HepG2 (cell line): ENCODE measurements around the gene ALKBH5. TPM values are rescaled to one million over a fixed set of nuclear protein-coding genes. Genes with fewer than 3 reads are reported as not detected.

ENCODE experiments used
- ARHGAP35 ChIP-seq: sonication (generic); formaldehyde crosslinking; IDR thresholded peaks from 2 replicates; pipeline ENCODE4 v1.9.0; 2022; ENCODE audit warnings: mild to moderate bottlenecking, inconsistent platforms, moderate library complexity, missing genetic modification reagents, borderline replicate concordance
- CBX2 ChIP-seq, 2 experiments: fragments of 200-600 bp in 1 of 2; sonication (generic); formaldehyde crosslinking in 1 of 2; IDR thresholded peaks; 2 replicates each; pipeline versions ENCODE4 v1.7.0 to v1.8.1; 2018 to 2022; ENCODE audit warnings: low read depth in 2 of 2, low read length in 1 of 2, mild to moderate bottlenecking in 1 of 2, missing genetic modification reagents in 1 of 2
- HES4 ChIP-seq: sonication (generic); formaldehyde crosslinking; IDR thresholded peaks from 2 replicates; pipeline ENCODE4 v1.9.0; 2021; ENCODE audit warnings: mild to moderate bottlenecking, missing genetic modification reagents, borderline replicate concordance
- NFIC ChIP-seq: IDR thresholded peaks from 2 replicates; pipeline ENCODE4 v1.6.1; 2012; ENCODE audit warnings: mild to moderate bottlenecking, low read length, inconsistent platforms
- TBL1XR1 ChIP-seq: fragments of 150-350 bp; IDR thresholded peaks from 2 replicates; pipeline ENCODE4 v1.6.1; 2014; ENCODE audit warnings: borderline replicate concordance, low read length; ENCODE audit not compliant: partially characterized antibody
- THYN1 ChIP-seq: sonication (generic); formaldehyde crosslinking; IDR thresholded peaks from 2 replicates; pipeline ENCODE4 v1.8.1; 2023; ENCODE audit warnings: low read depth, mild to moderate bottlenecking, moderate library complexity, missing genetic modification reagents, borderline replicate concordance
- XRCC5 ChIP-seq: fragments of 200-400 bp; formaldehyde crosslinking; optimal IDR thresholded peaks from 2 replicates; pipeline ENCODE3; 2017; ENCODE audit warnings: mild to moderate bottlenecking, low read length
- ZBTB20 ChIP-seq: sonication (generic); formaldehyde crosslinking; IDR thresholded peaks from 2 replicates; pipeline ENCODE4 v1.8.1; 2023; ENCODE audit warnings: missing genetic modification reagents, low read depth, mild to moderate bottlenecking, borderline replicate concordance
- ZNF30 ChIP-seq: sonication (generic); formaldehyde crosslinking; IDR thresholded peaks from 2 replicates; pipeline ENCODE4 v1.5.0; 2020; ENCODE audit warnings: mild to moderate bottlenecking, missing genetic modification reagents
- ZNF580 ChIP-seq: IDR thresholded peaks from 2 replicates; pipeline ENCODE4 v1.6.1; 2016; ENCODE audit warnings: low read depth, borderline replicate concordance
- ZXDC ChIP-seq: sonication (generic); formaldehyde crosslinking; IDR thresholded peaks from 2 replicates; pipeline ENCODE4 v1.5.0; 2020; ENCODE audit warnings: mild to moderate bottlenecking, missing genetic modification reagents
- polyA plus RNA-seq, 8 experiments: library from polyadenylated mRNA; depleted of rRNA in 3 of 8; stranded (reverse) in 7 of 8; unstranded in 1 of 8; fragments of >200 nt; fragmentation: Illumina TruSeq in 4 of 8; extraction: Trizol in 4 of 8; gene quantifications; 2 replicates each; pipeline versions ENCODE4 v1.2.1 to v1.2.3, GENCODE V29; 2011 to 2016; ENCODE audit warnings: low read depth in 4 of 8, missing spikeins in 1 of 8, mixed read lengths in 1 of 8; ENCODE audit not compliant: insufficient read depth in 1 of 8
- total RNA-seq, 5 experiments: library from RNA; depleted of rRNA; stranded (reverse); fragments of >200 nt; fragmentation: Illumina TruSeq; extraction: Trizol; gene quantifications; 2 replicates each; pipeline ENCODE4 v1.2.3, GENCODE V29; 2016; ENCODE audit warnings: low read depth in 1 of 5
- TF ChIP-seq, protein P1 (sequence below): sonication (generic); formaldehyde crosslinking; IDR thresholded peaks from 2 replicates; pipeline ENCODE4 v1.9.0; 2021; ENCODE audit warnings: mild to moderate bottlenecking, missing genetic modification reagents
- TF ChIP-seq, protein P2 (sequence below): sonication (generic); formaldehyde crosslinking; IDR thresholded peaks from 2 replicates; pipeline ENCODE4 v1.8.0; 2022; ENCODE audit warnings: missing genetic modification reagents, mild to moderate bottlenecking, inconsistent platforms, borderline replicate concordance
- TF ChIP-seq, protein P3 (sequence below): sonication (generic); formaldehyde crosslinking; IDR thresholded peaks from 2 replicates; pipeline ENCODE4 v1.4.0; 2020; ENCODE audit warnings: mild to moderate bottlenecking, missing genetic modification reagents

Gene ALKBH5
- total and polyA plus RNA-seq, 2 of the 13 experiments (the other 11 are each of a cell fraction or from before 2014, with no cell fraction given) = 68.9 to 76.9 TPM

DNA sequence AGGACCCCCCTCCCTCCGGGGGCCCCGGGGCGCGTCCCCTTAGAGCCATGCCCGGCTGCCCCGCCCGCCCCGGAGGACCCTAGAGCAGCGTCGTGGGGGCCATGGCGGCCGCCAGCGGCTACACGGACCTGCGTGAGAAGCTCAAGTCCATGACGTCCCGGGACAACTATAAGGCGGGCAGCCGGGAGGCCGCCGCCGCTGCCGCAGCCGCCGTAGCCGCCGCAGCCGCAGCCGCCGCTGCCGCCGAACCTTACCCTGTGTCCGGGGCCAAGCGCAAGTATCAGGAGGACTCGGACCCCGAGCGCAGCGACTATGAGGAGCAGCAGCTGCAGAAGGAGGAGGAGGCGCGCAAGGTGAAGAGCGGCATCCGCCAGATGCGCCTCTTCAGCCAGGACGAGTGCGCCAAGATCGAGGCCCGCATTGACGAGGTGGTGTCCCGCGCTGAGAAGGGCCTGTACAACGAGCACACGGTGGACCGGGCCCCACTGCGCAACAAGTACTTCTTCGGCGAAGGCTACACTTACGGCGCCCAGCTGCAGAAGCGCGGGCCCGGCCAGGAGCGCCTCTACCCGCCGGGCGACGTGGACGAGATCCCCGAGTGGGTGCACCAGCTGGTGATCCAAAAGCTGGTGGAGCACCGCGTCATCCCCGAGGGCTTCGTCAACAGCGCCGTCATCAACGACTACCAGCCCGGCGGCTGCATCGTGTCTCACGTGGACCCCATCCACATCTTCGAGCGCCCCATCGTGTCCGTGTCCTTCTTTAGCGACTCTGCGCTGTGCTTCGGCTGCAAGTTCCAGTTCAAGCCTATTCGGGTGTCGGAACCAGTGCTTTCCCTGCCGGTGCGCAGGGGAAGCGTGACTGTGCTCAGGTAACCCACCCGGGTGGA lies 759 bp downstream of the ALKBH5 start (continued):
- TF ChIP-seq, protein P1, sequence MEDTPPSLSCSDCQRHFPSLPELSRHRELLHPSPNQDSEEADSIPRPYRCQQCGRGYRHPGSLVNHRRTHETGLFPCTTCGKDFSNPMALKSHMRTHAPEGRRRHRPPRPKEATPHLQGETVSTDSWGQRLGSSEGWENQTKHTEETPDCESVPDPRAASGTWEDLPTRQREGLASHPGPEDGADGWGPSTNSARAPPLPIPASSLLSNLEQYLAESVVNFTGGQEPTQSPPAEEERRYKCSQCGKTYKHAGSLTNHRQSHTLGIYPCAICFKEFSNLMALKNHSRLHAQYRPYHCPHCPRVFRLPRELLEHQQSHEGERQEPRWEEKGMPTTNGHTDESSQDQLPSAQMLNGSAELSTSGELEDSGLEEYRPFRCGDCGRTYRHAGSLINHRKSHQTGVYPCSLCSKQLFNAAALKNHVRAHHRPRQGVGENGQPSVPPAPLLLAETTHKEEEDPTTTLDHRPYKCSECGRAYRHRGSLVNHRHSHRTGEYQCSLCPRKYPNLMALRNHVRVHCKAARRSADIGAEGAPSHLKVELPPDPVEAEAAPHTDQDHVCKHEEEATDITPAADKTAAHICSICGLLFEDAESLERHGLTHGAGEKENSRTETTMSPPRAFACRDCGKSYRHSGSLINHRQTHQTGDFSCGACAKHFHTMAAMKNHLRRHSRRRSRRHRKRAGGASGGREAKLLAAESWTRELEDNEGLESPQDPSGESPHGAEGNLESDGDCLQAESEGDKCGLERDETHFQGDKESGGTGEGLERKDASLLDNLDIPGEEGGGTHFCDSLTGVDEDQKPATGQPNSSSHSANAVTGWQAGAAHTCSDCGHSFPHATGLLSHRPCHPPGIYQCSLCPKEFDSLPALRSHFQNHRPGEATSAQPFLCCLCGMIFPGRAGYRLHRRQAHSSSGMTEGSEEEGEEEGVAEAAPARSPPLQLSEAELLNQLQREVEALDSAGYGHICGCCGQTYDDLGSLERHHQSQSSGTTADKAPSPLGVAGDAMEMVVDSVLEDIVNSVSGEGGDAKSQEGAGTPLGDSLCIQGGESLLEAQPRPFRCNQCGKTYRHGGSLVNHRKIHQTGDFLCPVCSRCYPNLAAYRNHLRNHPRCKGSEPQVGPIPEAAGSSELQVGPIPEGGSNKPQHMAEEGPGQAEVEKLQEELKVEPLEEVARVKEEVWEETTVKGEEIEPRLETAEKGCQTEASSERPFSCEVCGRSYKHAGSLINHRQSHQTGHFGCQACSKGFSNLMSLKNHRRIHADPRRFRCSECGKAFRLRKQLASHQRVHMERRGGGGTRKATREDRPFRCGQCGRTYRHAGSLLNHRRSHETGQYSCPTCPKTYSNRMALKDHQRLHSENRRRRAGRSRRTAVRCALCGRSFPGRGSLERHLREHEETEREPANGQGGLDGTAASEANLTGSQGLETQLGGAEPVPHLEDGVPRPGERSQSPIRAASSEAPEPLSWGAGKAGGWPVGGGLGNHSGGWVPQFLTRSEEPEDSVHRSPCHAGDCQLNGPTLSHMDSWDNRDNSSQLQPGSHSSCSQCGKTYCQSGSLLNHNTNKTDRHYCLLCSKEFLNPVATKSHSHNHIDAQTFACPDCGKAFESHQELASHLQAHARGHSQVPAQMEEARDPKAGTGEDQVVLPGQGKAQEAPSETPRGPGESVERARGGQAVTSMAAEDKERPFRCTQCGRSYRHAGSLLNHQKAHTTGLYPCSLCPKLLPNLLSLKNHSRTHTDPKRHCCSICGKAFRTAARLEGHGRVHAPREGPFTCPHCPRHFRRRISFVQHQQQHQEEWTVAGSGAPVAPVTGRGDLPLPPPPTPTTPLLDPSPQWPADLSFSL = no peak
- no peak for TF ChIP-seq CBX2 (IDR thresholded peaks at IDR 0.05; ENCODE audit: low read depth, low read length)
- TF ChIP-seq CBX2 (CRISPR knock-in tag; IDR thresholded peaks at IDR 0.05; ENCODE audit: low read depth) = no peak
- no peak for TF ChIP-seq ARHGAP35 (CRISPR knock-in tag)
- no peak for TF ChIP-seq THYN1 (CRISPR knock-in tag)
- TF ChIP-seq, protein P2, sequence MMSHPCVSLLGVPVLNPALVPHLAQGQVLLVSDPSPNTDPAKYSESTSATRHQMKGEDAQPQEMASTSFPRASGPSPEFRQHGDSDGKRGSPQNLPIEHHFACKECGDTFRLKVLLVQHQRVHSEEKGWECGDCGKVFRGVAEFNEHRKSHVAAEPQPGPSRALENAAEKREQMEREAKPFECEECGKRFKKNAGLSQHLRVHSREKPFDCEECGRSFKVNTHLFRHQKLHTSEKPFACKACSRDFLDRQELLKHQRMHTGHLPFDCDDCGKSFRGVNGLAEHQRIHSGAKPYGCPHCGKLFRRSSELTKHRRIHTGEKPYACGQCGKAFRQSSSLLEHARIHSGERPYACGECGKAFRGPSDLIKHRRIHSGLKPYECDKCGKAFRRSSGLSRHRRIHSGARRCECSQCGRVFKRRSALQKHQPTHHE = no peak
- no peak for TF ChIP-seq ZBTB20 (CRISPR knock-in tag)
- TF ChIP-seq NFIC = no peak
- 0 out of 2 replicates have a peak, but pooled peaks have one; percentile 4 for TF ChIP-seq HES4 (CRISPR knock-in tag)
- no peak for TF ChIP-seq ZNF580
- peak; percentile 19; the same call in 1 of the 2 replicates for TF ChIP-seq ZXDC (CRISPR knock-in tag)
- TF ChIP-seq, protein P3, sequence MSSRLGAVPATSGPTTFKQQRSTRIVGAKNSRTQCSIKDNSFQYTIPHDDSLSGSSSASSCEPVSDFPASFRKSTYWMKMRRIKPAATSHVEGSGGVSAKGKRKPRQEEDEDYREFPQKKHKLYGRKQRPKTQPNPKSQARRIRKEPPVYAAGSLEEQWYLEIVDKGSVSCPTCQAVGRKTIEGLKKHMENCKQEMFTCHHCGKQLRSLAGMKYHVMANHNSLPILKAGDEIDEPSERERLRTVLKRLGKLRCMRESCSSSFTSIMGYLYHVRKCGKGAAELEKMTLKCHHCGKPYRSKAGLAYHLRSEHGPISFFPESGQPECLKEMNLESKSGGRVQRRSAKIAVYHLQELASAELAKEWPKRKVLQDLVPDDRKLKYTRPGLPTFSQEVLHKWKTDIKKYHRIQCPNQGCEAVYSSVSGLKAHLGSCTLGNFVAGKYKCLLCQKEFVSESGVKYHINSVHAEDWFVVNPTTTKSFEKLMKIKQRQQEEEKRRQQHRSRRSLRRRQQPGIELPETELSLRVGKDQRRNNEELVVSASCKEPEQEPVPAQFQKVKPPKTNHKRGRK = no peak
- TF ChIP-seq XRCC5 = no peak
- TF ChIP-seq TBL1XR1 = no peak
- no peak for TF ChIP-seq ZNF30 (CRISPR knock-in tag)
